Activated T-cell treated with anti-CD3 and anti-CD28 coated beads, Interleukin-2, amount 50 U/mL, for 72 hours (primary cell): Measurements from ENCODE around the gene LRRC28. TPM values are rescaled to one million over a fixed set of nuclear protein-coding genes. Genes with fewer than 3 reads are reported as not detected.

ENCODE experiments used
- ATAC-seq, 2 donors: fragments of 150-1000 bp; cut with Tn5 transposase; replicated peaks in 1 of 2; 2 replicates each; pipeline ENCODE4 v1.10.0; 2021; ENCODE audit warnings: moderate library complexity in 2 of 2, mild to moderate bottlenecking in 1 of 2
- DNase-seq, 2 donors: peaks; one replicate each; pipeline ENCODE4 v3.0.0; 2021 to 2022; ENCODE audit warnings: mixed read lengths in 1 of 2
- H3K27ac Mint-ChIP-seq: one replicate; pipeline ENCODE4 v1.8.0; 2022; ENCODE audit warnings: mild to moderate bottlenecking, moderate library complexity, mixed read lengths
- H3K27me3 Mint-ChIP-seq: one replicate; pipeline ENCODE4 v1.8.0; 2022; ENCODE audit warnings: low read depth, mixed read lengths
- H3K36me3 Mint-ChIP-seq, 2 donors: one replicate each; pipeline ENCODE4 v1.8.0; 2022; ENCODE audit warnings: mixed read lengths in 2 of 2, mild to moderate bottlenecking in 1 of 2; ENCODE audit not compliant: insufficient read depth in 2 of 2
- H3K4me1 Mint-ChIP-seq: one replicate; pipeline ENCODE4 v1.8.0; 2022; ENCODE audit warnings: low read depth, mixed read lengths
- H3K4me3 Mint-ChIP-seq, 2 donors: one replicate each; pipeline ENCODE4 v1.8.0; 2022; ENCODE audit warnings: mild to moderate bottlenecking in 2 of 2, mixed read lengths in 2 of 2, moderate library complexity in 2 of 2
- H3K9me3 Mint-ChIP-seq, 2 donors: one replicate each; pipeline ENCODE4 v1.8.0; 2022; ENCODE audit warnings: mixed read lengths in 2 of 2
- total RNA-seq, 2 donors: library from RNA; stranded (reverse); gene quantifications; one replicate each; pipeline ENCODE4 v1.2.3, GENCODE V29; 2022

Gene LRRC28
- total RNA-seq, 2 donors from 2014 or later = 23.3 to 29.0 TPM

DNA sequence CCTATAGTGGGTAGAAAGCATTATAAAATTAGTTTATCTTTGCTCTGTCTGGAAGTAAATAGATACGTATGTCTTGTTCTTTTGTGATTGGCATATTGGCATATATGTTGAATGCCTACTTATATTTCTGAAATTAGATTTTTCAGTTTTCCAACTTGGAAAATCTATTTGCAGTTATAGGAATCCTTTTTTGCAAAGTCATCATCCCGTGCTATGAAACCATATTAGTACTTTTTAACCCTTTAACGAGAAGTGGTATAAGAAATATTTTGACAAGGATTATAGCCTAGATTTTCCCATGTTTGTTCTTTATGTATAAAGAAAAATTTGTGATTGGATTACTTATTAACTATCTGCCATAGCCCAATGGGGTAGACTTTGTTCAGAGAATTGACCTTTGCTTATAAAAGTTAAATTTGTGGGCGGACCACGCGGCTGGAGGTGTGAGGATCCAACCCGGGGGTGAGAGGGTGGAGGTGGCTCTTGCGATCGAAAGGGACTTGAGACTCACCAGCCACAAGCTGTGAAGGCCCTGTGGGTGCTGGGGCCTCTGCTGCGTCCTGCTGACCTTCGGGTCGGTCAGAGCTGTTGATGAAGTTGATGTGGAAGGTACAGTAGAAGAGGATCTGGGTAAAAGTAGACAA lies 5.9 kb downstream of the LRRC28 start:
- Mint-ChIP-seq H3K27me3 (no peaks in the 10 kb centered on the region), H3K36me3 (peaks cover 2 to 3% of the 10 kb centered on the region in 2 donors), H3K4me3 (no peak overlapping the region), H3K9me3 (no peaks in the 10 kb centered on the region), H3K27ac (no peak overlapping the region), H3K4me1 (peaks cover 19% of the 10 kb centered on the region)
- no peak for ATAC-seq
- DNase-seq = no peak

DNA sequence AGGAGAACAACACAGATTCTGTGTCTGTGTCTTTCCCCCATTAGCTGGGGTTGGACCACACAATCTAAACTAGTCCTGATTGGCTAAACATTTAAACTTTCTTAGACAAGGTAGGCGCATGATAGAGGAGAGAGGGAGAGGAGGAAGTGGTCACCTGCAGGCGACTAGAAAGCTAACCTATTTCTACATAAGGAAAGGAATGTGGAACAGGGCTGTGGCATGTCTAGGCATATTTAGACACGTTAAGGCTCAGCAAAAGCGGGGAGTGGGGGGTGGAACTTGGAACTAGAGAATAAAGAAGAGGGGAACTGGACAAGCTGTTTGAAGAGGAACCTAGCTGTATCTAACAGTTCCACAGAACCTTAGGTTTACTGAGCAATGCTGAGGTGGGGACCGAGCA lies 12.8 kb downstream of the LRRC28 start:
- no peaks in the 10 kb centered on the region for H3K9me3 Mint-ChIP-seq
- no peak for DNase-seq
- no peaks in the 10 kb centered on the region for H3K4me1 Mint-ChIP-seq
- no peaks in the 10 kb centered on the region for H3K27me3 Mint-ChIP-seq
- no peak for ATAC-seq
- no peaks in the 10 kb centered on the region for H3K36me3 Mint-ChIP-seq
- H3K27ac Mint-ChIP-seq = no peak overlapping the region
- H3K4me3 Mint-ChIP-seq = no peak overlapping the region

DNA sequence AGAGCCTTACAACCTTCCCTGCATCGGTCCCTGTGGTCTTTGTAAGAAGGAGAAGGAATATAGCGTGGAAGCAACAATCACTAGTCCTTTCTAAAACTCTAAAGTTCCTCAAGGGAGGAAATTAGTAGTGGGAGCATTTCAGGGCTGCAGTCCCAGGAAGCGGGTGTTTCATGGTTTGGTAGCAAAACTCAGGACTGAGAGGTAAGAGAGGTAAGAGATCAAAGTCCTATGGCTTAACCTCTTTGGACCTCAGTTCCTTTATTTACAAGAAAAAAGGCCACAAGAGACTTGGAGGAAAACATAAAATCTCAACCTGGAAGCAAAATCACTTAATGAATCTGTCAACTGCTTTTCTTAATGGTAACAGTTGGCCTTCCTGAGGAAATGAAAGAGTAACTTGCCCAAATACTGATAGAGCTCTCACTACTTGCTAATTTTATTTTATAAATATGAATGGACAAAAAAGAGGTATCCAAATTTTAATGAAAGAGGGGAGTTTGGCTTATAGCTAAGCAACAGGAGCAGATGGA lies 14.3 kb downstream of the LRRC28 start:
- H3K4me3 Mint-ChIP-seq = no peak overlapping the region
- no peaks in the 10 kb centered on the region for H3K4me1 Mint-ChIP-seq
- ATAC-seq = no peak
- H3K27me3 Mint-ChIP-seq = no peaks in the 10 kb centered on the region
- H3K36me3 Mint-ChIP-seq = no peaks in the 10 kb centered on the region
- no peak overlapping the region for H3K27ac Mint-ChIP-seq
- no peak for DNase-seq
- H3K9me3 Mint-ChIP-seq = no peaks in the 10 kb centered on the region

DNA sequence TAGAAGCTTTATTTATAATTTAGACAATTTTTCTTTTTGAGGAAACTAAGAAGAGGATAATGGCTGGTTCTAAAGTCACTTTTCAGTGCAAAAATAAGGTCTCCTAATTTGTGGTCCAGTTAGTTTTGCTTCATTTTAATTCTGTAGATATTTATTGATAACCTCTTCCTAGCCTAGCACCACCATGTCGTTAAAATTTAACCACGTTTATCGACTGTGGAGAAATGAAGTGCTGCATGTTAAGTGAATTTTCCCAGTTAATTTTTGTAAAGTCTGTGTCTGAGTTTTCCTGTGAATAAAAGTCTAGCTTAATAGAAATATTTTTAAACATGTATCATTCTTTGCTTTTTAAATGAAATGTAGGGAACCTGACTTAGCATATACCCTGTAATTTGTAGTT lies 16.7 kb downstream of the LRRC28 start:
- no peak overlapping the region for H3K27ac Mint-ChIP-seq
- no peak overlapping the region for H3K4me3 Mint-ChIP-seq
- no peaks in the 10 kb centered on the region for H3K4me1 Mint-ChIP-seq
- no peak for ATAC-seq
- H3K27me3 Mint-ChIP-seq = no peaks in the 10 kb centered on the region
- DNase-seq = no peak
- no peaks in the 10 kb centered on the region for H3K36me3 Mint-ChIP-seq
- no peaks in the 10 kb centered on the region for H3K9me3 Mint-ChIP-seq

DNA sequence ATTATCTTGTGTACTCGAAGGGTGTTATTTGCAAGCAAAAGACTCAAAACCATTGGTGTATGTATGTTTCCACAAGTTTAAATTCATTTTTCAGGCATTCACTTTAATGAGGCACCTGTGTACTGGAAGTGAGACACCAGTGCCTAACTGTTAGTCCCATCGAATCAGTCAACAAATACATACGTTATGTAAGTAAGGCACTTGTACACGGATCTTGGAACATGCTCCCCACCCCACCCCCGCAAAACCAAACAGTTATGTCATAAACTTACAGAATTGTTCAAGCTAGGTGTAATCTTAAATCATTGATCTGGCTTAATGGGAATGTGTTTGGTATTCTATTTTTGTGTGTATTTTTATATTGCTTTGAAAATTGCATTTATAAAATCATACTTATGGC lies 17.1 kb downstream of the LRRC28 start:
- ATAC-seq = no peak
- no peaks in the 10 kb centered on the region for H3K27me3 Mint-ChIP-seq
- no peak overlapping the region for H3K27ac Mint-ChIP-seq
- H3K36me3 Mint-ChIP-seq = no peaks in the 10 kb centered on the region
- no peak for DNase-seq
- no peaks in the 10 kb centered on the region for H3K9me3 Mint-ChIP-seq
- H3K4me1 Mint-ChIP-seq = no peaks in the 10 kb centered on the region
- no peak overlapping the region for H3K4me3 Mint-ChIP-seq

DNA sequence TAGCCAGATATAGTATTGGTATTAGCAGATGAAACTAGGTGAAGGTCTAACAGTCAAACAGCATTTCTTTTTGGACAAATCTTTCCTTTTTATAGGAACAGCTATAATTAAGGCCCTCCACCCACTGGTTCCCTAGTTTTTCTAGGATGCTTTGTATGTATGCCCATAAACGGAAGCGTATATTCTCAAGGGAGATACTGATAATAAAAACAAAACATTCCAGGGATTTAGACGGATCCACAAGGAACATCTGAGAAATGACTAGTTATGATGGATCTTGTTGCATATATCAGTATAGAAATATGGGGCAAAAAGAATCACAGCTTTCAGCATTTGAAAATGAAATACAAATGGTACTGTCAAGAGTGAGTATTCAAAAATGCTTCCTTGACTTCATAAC lies 22.5 kb downstream of the LRRC28 start:
- DNase-seq (no peak), ATAC-seq (no peak)
- Mint-ChIP-seq H3K4me1 (no peaks in the 10 kb centered on the region), H3K27ac (no peak overlapping the region), H3K4me3 (no peak overlapping the region), H3K36me3 (no peaks in the 10 kb centered on the region), H3K27me3 (no peaks in the 10 kb centered on the region), H3K9me3 (no peaks in the 10 kb centered on the region)

DNA sequence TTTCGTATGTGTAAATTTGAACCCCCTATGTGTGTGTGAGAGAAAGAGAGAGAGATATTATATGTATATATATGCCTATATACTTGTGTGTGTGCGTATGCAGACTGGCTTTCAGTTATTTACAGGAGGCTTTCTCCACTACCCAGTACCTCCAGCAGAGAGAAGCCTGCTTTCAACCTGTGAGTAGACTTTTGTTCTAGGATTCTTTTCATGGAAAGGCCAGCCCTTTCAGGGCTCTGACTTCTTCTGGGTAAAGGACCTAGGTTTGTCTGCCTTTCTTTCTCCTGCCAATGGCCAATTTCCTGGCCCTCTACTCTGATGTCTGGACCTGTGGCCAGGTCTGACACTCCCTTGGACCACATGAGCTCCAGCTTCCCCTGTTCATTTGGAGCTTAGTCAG lies 23.8 kb downstream of the LRRC28 start:
- H3K4me1 Mint-ChIP-seq = peaks cover 12% of the 10 kb centered on the region
- ATAC-seq (no peak), DNase-seq (no peak)
- H3K9me3 Mint-ChIP-seq = no peaks in the 10 kb centered on the region
- H3K4me3 Mint-ChIP-seq = no peak overlapping the region
- H3K27ac Mint-ChIP-seq = no peak overlapping the region
- H3K36me3 Mint-ChIP-seq = peaks cover 3 to 5% of the 10 kb centered on the region in 2 donors
- H3K27me3 Mint-ChIP-seq = no peaks in the 10 kb centered on the region

DNA sequence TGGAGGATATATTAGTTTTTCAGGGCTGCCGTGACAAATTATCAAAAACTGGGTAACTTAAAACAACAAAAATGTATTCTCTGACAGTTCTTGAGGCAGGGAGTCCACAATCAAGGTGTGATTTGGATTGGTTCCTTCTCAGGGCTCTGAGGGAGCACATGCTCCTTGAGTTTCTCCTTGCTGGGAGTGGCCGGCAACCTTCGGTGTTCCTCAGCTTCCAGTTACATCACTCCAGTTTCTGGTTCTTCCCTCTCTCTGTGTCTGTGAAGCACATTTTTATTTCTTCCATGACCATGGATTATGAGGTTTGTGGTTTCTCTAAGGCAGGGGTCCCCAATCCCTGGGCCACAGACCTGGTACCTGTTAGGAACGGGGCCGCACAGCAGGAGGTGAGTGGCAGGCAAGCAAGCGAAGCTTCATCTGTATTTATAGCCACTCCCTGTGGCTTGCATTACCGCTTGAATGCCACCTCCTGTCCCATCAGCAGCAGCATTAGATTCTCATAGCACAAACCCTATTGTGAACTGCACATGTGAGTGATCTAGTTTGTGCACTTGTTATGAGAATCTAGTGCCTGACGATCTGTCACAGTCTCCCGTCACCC lies 24.3 kb downstream of the LRRC28 start:
- Mint-ChIP-seq H3K4me1 (peaks cover 18% of the 10 kb centered on the region), H3K4me3 (no peak overlapping the region), H3K27ac (no peak overlapping the region), H3K9me3 (no peaks in the 10 kb centered on the region), H3K36me3 (peaks cover 3 to 7% of the 10 kb centered on the region in 2 donors), H3K27me3 (no peaks in the 10 kb centered on the region)
- DNase-seq = no peak
- ATAC-seq = no peak

DNA sequence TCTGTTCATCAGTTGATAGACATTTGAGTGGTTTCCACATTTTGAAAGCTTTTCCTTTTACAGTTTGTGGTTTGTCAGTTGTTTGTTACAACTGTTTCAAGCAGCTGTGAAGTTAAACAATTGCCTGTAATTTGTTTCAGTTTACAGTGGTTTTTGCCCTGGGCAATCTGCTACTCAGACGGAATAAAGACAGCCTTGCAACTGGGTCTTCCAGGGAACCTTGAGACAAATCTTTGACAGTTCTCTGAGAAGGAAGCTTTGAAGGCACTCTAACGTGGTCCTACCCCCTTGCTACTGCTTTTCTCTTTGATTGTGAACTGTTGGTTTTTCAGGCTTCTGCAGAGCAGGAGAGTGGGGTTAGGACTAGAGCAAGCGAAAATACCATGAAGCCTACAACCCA lies 28.0 kb downstream of the LRRC28 start:
- DNase-seq (no peak), ATAC-seq (peak; percentile 23 to 31)
- Mint-ChIP-seq H3K27me3 (no peaks in the 10 kb centered on the region), H3K4me3 (peak overlapping the region in 1 of 2 donors; percentile 71), H3K27ac (no peak overlapping the region), H3K4me1 (peaks cover 44% of the 10 kb centered on the region), H3K9me3 (no peaks in the 10 kb centered on the region), H3K36me3 (peaks cover 3 to 7% of the 10 kb centered on the region in 2 donors)

DNA sequence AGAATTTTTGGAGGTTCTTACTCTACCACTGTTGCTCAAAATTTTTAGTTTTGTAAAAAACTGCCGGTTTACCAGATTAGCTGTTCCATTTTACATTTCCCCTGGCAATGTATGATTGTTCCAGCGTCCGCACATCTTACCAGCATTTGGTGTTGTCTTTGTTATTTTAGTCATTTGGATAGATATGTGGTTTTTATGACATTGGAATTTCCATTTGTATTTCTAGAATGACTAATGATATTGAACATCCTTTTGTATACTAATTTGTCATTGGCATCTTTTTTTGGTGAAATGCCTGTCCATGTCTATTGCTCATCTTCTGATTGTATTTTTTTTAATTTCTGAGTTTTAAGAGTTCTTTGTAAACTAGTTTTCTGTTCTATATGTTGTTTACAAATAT lies 28.5 kb downstream of the LRRC28 start:
- DNase-seq (peak in 1 of 2 donors; percentile 26), ATAC-seq (peak; percentile 80 to 81)
- Mint-ChIP-seq H3K36me3 (peaks cover 3 to 7% of the 10 kb centered on the region in 2 donors), H3K9me3 (no peaks in the 10 kb centered on the region), H3K4me1 (peaks cover 49% of the 10 kb centered on the region), H3K27ac (peak overlapping the region; percentile 87), H3K27me3 (no peaks in the 10 kb centered on the region), H3K4me3 (peak overlapping the region; percentile 42 to 71)

DNA sequence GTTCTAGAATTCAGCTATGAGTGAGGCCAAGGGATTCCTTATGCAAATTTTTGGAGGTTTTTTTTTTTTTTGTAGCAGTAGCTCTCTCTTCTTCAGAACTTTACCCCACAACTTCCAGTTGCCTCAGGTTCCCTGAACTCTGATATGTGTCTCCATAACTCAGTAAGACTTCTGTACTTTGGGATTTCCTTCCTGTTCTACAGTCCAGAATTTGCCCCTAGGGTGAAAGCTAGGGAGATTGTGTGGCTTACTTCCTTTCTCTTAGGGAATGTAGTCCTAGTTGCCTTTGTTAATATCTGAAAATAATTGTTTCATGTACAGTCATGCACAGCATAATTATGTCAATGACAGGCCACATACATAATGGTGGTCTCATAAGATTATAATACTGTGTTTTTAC lies 30.8 kb downstream of the LRRC28 start:
- H3K36me3 Mint-ChIP-seq = peaks cover 3 to 7% of the 10 kb centered on the region in 2 donors
- H3K27me3 Mint-ChIP-seq = no peaks in the 10 kb centered on the region
- no peak for ATAC-seq
- H3K4me1 Mint-ChIP-seq = peaks cover 54% of the 10 kb centered on the region
- no peaks in the 10 kb centered on the region for H3K9me3 Mint-ChIP-seq
- H3K4me3 Mint-ChIP-seq = no peak overlapping the region
- DNase-seq = no peak
- H3K27ac Mint-ChIP-seq = no peak overlapping the region

DNA sequence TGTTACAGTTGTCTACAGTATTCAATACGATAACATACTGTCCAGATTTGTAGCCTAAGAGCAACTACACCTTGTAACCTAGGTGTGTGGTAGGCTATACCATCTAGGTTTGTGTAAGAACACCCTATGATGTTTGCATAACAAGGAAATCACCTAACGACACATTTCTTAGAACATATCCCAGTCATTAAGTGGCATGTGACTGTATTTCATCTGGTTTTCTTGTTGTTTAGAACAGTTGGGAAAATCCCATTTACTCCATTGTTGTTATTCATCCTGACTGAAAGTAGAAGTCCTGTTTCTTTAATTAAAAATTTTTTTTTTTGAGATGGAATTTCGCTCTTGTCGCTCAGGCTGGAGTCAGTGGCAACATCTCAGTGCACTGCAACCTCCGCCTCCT lies 31.3 kb downstream of the LRRC28 start:
- Mint-ChIP-seq H3K4me3 (no peak overlapping the region), H3K36me3 (peaks cover 3 to 7% of the 10 kb centered on the region in 2 donors), H3K27me3 (no peaks in the 10 kb centered on the region), H3K9me3 (no peaks in the 10 kb centered on the region), H3K27ac (no peak overlapping the region), H3K4me1 (peaks cover 54% of the 10 kb centered on the region)
- ATAC-seq (peak; percentile 38 to 39), DNase-seq (no peak)

DNA sequence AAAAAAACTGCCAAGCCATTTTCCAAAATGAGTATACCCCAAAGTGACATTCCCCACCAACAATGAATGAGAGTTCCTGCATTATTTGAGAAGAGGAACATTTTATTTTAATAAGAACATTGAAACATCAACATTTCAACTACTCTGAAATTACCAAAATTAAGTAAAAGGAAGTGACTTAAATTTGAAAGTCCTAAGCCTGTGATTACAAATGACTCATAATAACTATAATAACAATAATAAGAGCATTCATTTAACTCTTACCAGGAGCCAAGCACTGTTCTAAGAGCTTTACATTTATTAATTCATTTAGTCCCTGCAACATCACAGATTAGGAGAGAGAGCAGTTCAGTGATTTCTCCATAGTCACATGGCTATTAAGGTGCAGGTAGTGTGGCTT lies 32.4 kb downstream of the LRRC28 start:
- Mint-ChIP-seq H3K4me1 (peaks cover 54% of the 10 kb centered on the region), H3K27ac (no peak overlapping the region), H3K36me3 (peaks cover 3 to 7% of the 10 kb centered on the region in 2 donors), H3K27me3 (no peaks in the 10 kb centered on the region), H3K9me3 (no peaks in the 10 kb centered on the region), H3K4me3 (no peak overlapping the region)
- ATAC-seq (no peak), DNase-seq (no peak)

DNA sequence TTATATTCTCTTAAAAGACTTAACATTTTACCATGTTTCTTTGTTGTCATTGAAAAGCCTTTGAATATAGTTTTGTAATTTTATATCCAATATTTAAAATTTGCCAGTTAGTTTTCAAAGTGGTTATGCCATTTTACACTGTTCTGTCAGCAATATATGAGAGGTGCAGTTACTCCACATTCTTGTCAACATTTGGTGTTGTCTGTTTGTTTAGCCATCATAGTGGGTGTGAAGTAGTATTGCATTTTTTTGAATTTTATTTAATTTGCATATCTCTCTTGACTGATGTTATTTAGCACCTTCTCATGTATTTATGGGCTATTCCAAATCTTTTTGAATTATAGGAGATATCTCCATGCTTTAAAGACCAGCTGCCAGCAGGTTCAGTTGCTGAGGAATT lies 40.4 kb downstream of the LRRC28 start:
- H3K36me3 Mint-ChIP-seq = peaks cover 7 to 19% of the 10 kb centered on the region in 2 donors
- H3K4me1 Mint-ChIP-seq = no peaks in the 10 kb centered on the region
- no peak overlapping the region for H3K27ac Mint-ChIP-seq
- no peaks in the 10 kb centered on the region for H3K27me3 Mint-ChIP-seq
- DNase-seq (no peak), ATAC-seq (no peak)
- H3K9me3 Mint-ChIP-seq = peaks cover 2 to 3% of the 10 kb centered on the region in 2 donors
- H3K4me3 Mint-ChIP-seq = no peak overlapping the region
